ENCODE results near the gene SLC2A13.

SLC2A13 gene

DNA sequence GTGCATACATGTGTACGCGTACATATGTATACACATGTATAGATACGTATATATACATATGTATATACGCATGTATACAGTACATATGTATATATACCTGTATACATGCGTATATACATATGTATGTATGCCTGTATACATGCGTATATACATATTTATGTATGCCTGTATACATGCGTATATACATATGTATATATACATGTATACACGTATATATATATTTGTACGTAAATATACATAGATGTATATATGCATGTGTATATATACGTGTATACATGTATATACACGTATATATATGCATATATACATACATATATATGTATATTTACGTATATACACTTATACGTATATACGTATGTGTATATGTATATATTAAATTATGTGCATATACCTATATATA is 392.3 kb downstream of the SLC2A13 start:
- Histone ChIP-seq H3K4me3 (ENCODE audit: low read depth in 1 of 2, low read length in 2 of 2) (no peak overlapping the region), H3K9ac (ENCODE audit: low read depth in 1 of 2, low read length in 2 of 2) (no peak overlapping the region), H3K4me1 (ENCODE audit: control insufficient read depth in 1 of 2, insufficient read depth in 2 of 2, low read length in 2 of 2) (no peaks in the 10 kb centered on the region), H3K36me3 (ENCODE audit: control insufficient read depth in 1 of 2, insufficient read depth in 2 of 2, low read length in 2 of 2) (no peaks in the 10 kb centered on the region), H3K27ac (ENCODE audit: low read depth, low read length) (no peak overlapping the region), H3K27me3 (ENCODE audit: control insufficient read depth in 1 of 2, insufficient read depth in 2 of 2, low read length in 2 of 2) (no peaks in the 10 kb centered on the region), H3K9me3 (ENCODE audit: control insufficient read depth in 1 of 2, low read length in 2 of 2) (peaks cover 0 to 3% of the 10 kb centered on the region in 2 donors)

DNA sequence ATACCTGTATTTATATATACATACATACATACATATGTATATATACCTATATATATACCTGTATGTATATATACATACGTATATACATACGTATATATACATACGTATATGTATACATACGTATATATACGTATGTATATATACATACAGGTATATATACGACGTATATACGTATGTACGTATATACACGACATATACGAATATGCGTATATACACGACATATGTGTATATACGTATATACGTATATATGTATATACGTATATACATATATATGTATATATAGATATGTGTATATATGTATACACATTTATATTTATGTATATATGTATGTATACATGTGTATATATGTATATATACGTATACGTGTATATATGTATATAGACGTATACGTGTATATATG is 393.5 kb downstream of the SLC2A13 start:
- Histone ChIP-seq H3K4me3 (ENCODE audit: low read depth in 1 of 2, low read length in 2 of 2) (no peak overlapping the region), H3K36me3 (ENCODE audit: control insufficient read depth in 1 of 2, insufficient read depth in 2 of 2, low read length in 2 of 2) (no peaks in the 10 kb centered on the region), H3K27me3 (ENCODE audit: control insufficient read depth in 1 of 2, insufficient read depth in 2 of 2, low read length in 2 of 2) (no peaks in the 10 kb centered on the region), H3K27ac (ENCODE audit: low read depth, low read length) (no peak overlapping the region), H3K9me3 (ENCODE audit: control insufficient read depth in 1 of 2, low read length in 2 of 2) (peaks cover 0 to 3% of the 10 kb centered on the region in 2 donors), H3K9ac (ENCODE audit: low read depth in 1 of 2, low read length in 2 of 2) (no peak overlapping the region), H3K4me1 (ENCODE audit: control insufficient read depth in 1 of 2, insufficient read depth in 2 of 2, low read length in 2 of 2) (no peaks in the 10 kb centered on the region)

All from duodenal mucosa (tissue), 2 donors.